Measurements from ENCODE around the gene VTCN1. TPM values are rescaled to one million over a fixed set of nuclear protein-coding genes. Genes with fewer than 3 reads are reported as not detected.

VTCN1 gene
- polyA plus RNA-seq, 1 donor from 2014 or later: 2.1 TPM

DNA sequence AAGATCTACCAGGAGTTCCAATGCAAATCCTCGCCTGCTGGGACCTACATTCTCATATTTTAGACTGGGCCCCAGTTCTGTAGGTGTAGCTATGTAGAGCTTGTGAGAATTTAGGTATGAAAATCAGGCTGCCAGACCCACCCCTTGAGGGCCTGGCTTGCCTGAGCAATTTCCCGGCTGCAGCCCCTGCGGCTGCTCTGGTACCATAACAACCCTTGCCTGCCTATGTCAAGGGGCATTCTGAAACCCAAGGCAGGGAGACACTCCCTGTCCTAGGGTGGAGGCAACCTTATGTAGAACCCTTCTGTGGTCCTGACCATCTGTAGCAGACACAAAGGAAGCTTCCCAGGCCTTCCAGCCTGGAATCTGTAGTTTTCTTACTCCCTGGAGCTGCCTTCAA, 28.4 kb downstream of the VTCN1 start:
- no peaks in the 10 kb centered on the region for H3F3A ChIP-seq (ENCODE audit: insufficient read depth, low read length, poor library complexity, severe bottlenecking)
- H3K9me2 ChIP-seq (ENCODE audit: insufficient read depth, low read length): no peaks in the 10 kb centered on the region
- H3K27me3 ChIP-seq (ENCODE audit: insufficient read depth, low read depth, low read length): no peaks in the 10 kb centered on the region
- TF ChIP-seq MXI1 (conservative IDR thresholded peaks at IDR 0.05; ENCODE audit: poor library complexity, severe bottlenecking) (no peak), EZH2 (IDR thresholded peaks at IDR 0.05; ENCODE audit: borderline replicate concordance, insufficient read depth, low read length, poor library complexity, severe bottlenecking) (no peak), POLR2AphosphoS5 (IDR thresholded peaks at IDR 0.05) (no peak)
- TF ChIP-seq, protein P1, sequence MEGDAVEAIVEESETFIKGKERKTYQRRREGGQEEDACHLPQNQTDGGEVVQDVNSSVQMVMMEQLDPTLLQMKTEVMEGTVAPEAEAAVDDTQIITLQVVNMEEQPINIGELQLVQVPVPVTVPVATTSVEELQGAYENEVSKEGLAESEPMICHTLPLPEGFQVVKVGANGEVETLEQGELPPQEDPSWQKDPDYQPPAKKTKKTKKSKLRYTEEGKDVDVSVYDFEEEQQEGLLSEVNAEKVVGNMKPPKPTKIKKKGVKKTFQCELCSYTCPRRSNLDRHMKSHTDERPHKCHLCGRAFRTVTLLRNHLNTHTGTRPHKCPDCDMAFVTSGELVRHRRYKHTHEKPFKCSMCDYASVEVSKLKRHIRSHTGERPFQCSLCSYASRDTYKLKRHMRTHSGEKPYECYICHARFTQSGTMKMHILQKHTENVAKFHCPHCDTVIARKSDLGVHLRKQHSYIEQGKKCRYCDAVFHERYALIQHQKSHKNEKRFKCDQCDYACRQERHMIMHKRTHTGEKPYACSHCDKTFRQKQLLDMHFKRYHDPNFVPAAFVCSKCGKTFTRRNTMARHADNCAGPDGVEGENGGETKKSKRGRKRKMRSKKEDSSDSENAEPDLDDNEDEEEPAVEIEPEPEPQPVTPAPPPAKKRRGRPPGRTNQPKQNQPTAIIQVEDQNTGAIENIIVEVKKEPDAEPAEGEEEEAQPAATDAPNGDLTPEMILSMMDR (IDR thresholded peaks at IDR 0.05; ENCODE audit: poor library complexity, severe bottlenecking): no peak
- no peaks in the 10 kb centered on the region for H3K9me3 ChIP-seq (ENCODE audit: low read length)
- no peaks in the 10 kb centered on the region for H3K36me3 ChIP-seq (ENCODE audit: insufficient read depth, low read length)
- H3K27ac ChIP-seq (ENCODE audit: low read length): no peak overlapping the region
- H2AFZ ChIP-seq (ENCODE audit: low read depth, low read length): no peak overlapping the region
- H3K4me2 ChIP-seq (ENCODE audit: low read length): no peak overlapping the region
- no peaks in the 10 kb centered on the region for H4K20me1 ChIP-seq (ENCODE audit: insufficient read depth)
- H3K4me3 ChIP-seq (ENCODE audit: low read length): no peak overlapping the region
- H3K79me2 ChIP-seq (replicated peaks; ENCODE audit: insufficient read depth, low read length): no peaks in the 10 kb centered on the region
- H3K9ac ChIP-seq (ENCODE audit: low read length): no peak overlapping the region

DNA sequence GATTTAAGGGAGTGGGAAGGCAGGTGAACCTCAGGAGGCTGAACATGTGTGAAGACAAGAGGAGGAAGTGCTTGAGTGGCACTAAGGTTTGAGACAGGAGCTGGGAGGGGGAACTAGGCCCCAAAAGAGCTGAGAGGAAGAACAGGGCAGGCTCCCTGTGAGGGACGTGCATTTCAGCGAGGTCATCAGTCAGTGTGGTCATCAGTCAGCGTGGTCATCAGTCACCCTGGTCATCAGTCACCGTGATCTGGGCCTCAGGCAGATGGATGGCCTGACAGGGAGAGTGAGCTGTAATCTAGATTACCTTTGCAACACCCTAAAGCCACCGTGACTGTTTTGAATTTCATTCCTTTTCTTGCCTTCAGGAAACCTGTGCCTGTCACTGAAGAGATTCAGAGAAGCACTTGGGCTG, 29.1 kb downstream of the VTCN1 start:
- H4K20me1 ChIP-seq (ENCODE audit: insufficient read depth): no peaks in the 10 kb centered on the region

More for the DNA sequence above, 29.1 kb downstream of the VTCN1 start:
- Histone ChIP-seq H3K79me2 (replicated peaks; ENCODE audit: insufficient read depth, low read length) (no peaks in the 10 kb centered on the region), H3K36me3 (ENCODE audit: insufficient read depth, low read length) (no peaks in the 10 kb centered on the region), H3K4me2 (ENCODE audit: low read length) (no peak overlapping the region), H3K27ac (ENCODE audit: low read length) (no peak overlapping the region), H2AFZ (ENCODE audit: low read depth, low read length) (no peak overlapping the region), H3K27me3 (ENCODE audit: insufficient read depth, low read depth, low read length) (no peaks in the 10 kb centered on the region), H3K9ac (ENCODE audit: low read length) (no peak overlapping the region), H3K9me2 (ENCODE audit: insufficient read depth, low read length) (no peaks in the 10 kb centered on the region), H3K9me3 (ENCODE audit: low read length) (no peaks in the 10 kb centered on the region), H3K4me3 (ENCODE audit: low read length) (no peak overlapping the region), H3F3A (ENCODE audit: insufficient read depth, low read length, poor library complexity, severe bottlenecking) (no peaks in the 10 kb centered on the region)
- TF ChIP-seq EZH2 (IDR thresholded peaks at IDR 0.05; ENCODE audit: borderline replicate concordance, insufficient read depth, low read length, poor library complexity, severe bottlenecking): no peak
- no peak for TF ChIP-seq RAD21 (conservative IDR thresholded peaks at IDR 0.05)
- no peak for TF ChIP-seq SMC3 (conservative IDR thresholded peaks at IDR 0.05; ENCODE audit: poor library complexity)
- TF ChIP-seq EP300 (conservative IDR thresholded peaks at IDR 0.05; ENCODE audit: poor library complexity, severe bottlenecking): no peak
- no peak for TF ChIP-seq TAF1 (IDR thresholded peaks at IDR 0.05; ENCODE audit: low read depth)
- TF ChIP-seq, protein P2, sequence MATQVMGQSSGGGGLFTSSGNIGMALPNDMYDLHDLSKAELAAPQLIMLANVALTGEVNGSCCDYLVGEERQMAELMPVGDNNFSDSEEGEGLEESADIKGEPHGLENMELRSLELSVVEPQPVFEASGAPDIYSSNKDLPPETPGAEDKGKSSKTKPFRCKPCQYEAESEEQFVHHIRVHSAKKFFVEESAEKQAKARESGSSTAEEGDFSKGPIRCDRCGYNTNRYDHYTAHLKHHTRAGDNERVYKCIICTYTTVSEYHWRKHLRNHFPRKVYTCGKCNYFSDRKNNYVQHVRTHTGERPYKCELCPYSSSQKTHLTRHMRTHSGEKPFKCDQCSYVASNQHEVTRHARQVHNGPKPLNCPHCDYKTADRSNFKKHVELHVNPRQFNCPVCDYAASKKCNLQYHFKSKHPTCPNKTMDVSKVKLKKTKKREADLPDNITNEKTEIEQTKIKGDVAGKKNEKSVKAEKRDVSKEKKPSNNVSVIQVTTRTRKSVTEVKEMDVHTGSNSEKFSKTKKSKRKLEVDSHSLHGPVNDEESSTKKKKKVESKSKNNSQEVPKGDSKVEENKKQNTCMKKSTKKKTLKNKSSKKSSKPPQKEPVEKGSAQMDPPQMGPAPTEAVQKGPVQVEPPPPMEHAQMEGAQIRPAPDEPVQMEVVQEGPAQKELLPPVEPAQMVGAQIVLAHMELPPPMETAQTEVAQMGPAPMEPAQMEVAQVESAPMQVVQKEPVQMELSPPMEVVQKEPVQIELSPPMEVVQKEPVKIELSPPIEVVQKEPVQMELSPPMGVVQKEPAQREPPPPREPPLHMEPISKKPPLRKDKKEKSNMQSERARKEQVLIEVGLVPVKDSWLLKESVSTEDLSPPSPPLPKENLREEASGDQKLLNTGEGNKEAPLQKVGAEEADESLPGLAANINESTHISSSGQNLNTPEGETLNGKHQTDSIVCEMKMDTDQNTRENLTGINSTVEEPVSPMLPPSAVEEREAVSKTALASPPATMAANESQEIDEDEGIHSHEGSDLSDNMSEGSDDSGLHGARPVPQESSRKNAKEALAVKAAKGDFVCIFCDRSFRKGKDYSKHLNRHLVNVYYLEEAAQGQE (IDR thresholded peaks at IDR 0.05; ENCODE audit: borderline replicate concordance): no peak
- TF ChIP-seq, protein P1 (IDR thresholded peaks at IDR 0.05; ENCODE audit: poor library complexity, severe bottlenecking): no peak
- no peak for TF ChIP-seq POLR2AphosphoS5 (IDR thresholded peaks at IDR 0.05)
- no peak for TF ChIP-seq MXI1 (conservative IDR thresholded peaks at IDR 0.05; ENCODE audit: poor library complexity, severe bottlenecking)

Data from neural cell (in vitro differentiated cells).